Breast epithelium (tissue), 4 donors: ENCODE results near the gene BBS4. TPM values are rescaled to one million over a fixed set of nuclear protein-coding genes. Genes with fewer than 3 reads are reported as not detected.

ENCODE experiments used
- DNase-seq, 2 donors: peaks; one replicate each; pipeline ENCODE4 v3.0.0-alpha.2; 2019; ENCODE audit warnings: low spot score in 2 of 2
- H3K27ac ChIP-seq, 2 donors: fragments of 200-600 bp; sonication (generic) in 1 of 2; one replicate each; pipeline ENCODE4 v1.5.1; 2016 to 2019; ENCODE audit warnings: mild to moderate bottlenecking in 1 of 2
- H3K27me3 ChIP-seq, 2 donors: fragments of 200-600 bp; sonication (generic) in 1 of 2; one replicate each; pipeline versions ENCODE4 v1.5.1 to v1.6.0; 2017 to 2019; ENCODE audit warnings: control low read depth in 1 of 2, mild to moderate bottlenecking in 1 of 2
- H3K36me3 ChIP-seq: fragments of 200-600 bp; one replicate; pipeline ENCODE4 v1.5.1; 2019
- H3K4me1 ChIP-seq, 2 donors: fragments of 200-600 bp; sonication (generic); one replicate each; pipeline ENCODE4 v1.5.1; 2016 to 2019; ENCODE audit warnings: control low read depth in 1 of 2
- H3K4me3 ChIP-seq, 3 donors: fragments of 200-600 bp; sonication (generic); 1 replicate in 2 of 3; 2 replicates in 1 of 3; pipeline ENCODE4 v1.5.1; 2016 to 2019; ENCODE audit warnings: mild to moderate bottlenecking in 3 of 3, moderate library complexity in 2 of 3
- H3K9me3 ChIP-seq, 2 donors: fragments of 200-600 bp; sonication (generic) in 1 of 2; one replicate each; pipeline ENCODE4 v1.5.1; 2016 to 2019; ENCODE audit warnings: control low read depth in 1 of 2
- CTCF ChIP-seq, 3 donors: fragments of 450-650 bp; IDR thresholded peaks; one replicate each; pipeline ENCODE4 v1.5.1; 2016 to 2017; ENCODE audit warnings: antibody characterized with exemption in 3 of 3, mild to moderate bottlenecking in 3 of 3, moderate library complexity in 3 of 3
- POLR2A ChIP-seq: fragments of 450-650 bp; IDR thresholded peaks from one replicate; pipeline ENCODE4 v1.6.1; 2016; ENCODE audit warnings: antibody characterized with exemption, mild to moderate bottlenecking, moderate library complexity
- POLR2AphosphoS5 ChIP-seq, 3 donors: sonication (generic); formaldehyde crosslinking; IDR thresholded peaks; one replicate each; pipeline ENCODE4 v1.6.1; 2017; ENCODE audit warnings: antibody characterized with exemption in 3 of 3
- intact Hi-C: fragments of 100-400 bp; cut with DNase I; formaldehyde crosslinking; loops from one replicate; pipeline ENCODE4 v1.15.1; 2023; ENCODE audit warnings: low total_unique reads
- total RNA-seq, 3 donors: library from RNA; depleted of rRNA; stranded (reverse); fragments of >200 nt; gene quantifications; one replicate each; pipeline ENCODE4 v1.1.0, GENCODE V29; 2016

Gene BBS4
- total RNA-seq, 3 donors from 2014 or later, result 18.9 to 74.9 (median 51.1) TPM

GRCh38 chr15:72766025-72766424, 80.0 kb downstream of the BBS4 start:
- Histone ChIP-seq H3K36me3 (peaks cover 9% of the 10 kb centered on the region), H3K27me3 (no peaks in the 10 kb centered on the region), H3K4me3 (no peak overlapping the region), H3K4me1 (no peaks in the 10 kb centered on the region), H3K27ac (no peak overlapping the region), H3K9me3 (peaks cover 0 to 9% of the 10 kb centered on the region in 2 donors)
- TF ChIP-seq CTCF (IDR thresholded peaks at IDR 0.05) (no peak), POLR2A (no peak), POLR2AphosphoS5 (IDR thresholded peaks at IDR 0.05) (no peak)
- intact Hi-C loops, result no loop called here
- DNase-seq, result no peak

DNA sequence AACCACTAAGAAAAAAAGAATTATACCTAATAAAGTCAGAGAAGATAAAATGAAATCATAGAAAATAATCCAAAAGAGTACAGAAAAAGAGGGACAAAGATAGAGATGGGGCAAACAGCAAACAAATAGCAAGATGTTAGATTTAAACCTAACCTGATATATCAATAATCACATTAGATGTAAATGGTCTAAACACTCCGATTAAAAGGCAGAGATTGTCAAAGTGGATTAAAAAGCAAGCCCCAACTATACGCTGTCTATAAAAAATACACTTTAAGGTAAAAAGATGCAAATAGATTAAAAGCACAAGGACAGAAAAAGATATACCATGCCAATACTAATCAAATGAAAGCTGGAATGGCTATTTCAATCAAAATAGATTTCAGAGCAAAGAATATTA, 80.8 kb downstream of the BBS4 start:
- peaks cover 9% of the 10 kb centered on the region for H3K36me3 ChIP-seq
- intact Hi-C loops, result no loop called here
- no peak overlapping the region for H3K4me3 ChIP-seq
- no peaks in the 10 kb centered on the region for H3K4me1 ChIP-seq
- no peak overlapping the region for H3K27ac ChIP-seq
- H3K9me3 ChIP-seq, result peaks cover 0 to 9% of the 10 kb centered on the region in 2 donors
- no peak for DNase-seq
- H3K27me3 ChIP-seq, result no peaks in the 10 kb centered on the region
- no peak for TF ChIP-seq POLR2AphosphoS5 (IDR thresholded peaks at IDR 0.05)
- TF ChIP-seq POLR2A, result no peak
- TF ChIP-seq CTCF (IDR thresholded peaks at IDR 0.05), result no peak

GRCh38 chr15:72770673-72771328, 84.8 kb downstream of the BBS4 start:
- intact Hi-C loops, result no loop called here
- Histone ChIP-seq H3K9me3 (peaks cover 0 to 9% of the 10 kb centered on the region in 2 donors), H3K4me3 (no peak overlapping the region), H3K36me3 (peaks cover 9% of the 10 kb centered on the region), H3K27me3 (no peaks in the 10 kb centered on the region), H3K4me1 (no peaks in the 10 kb centered on the region), H3K27ac (no peak overlapping the region)
- no peak for TF ChIP-seq CTCF (IDR thresholded peaks at IDR 0.05)
- TF ChIP-seq POLR2AphosphoS5 (IDR thresholded peaks at IDR 0.05), result no peak
- TF ChIP-seq POLR2A, result no peak
- no peak for DNase-seq

GRCh38 chr15:72771329-72771725, 85.3 kb downstream of the BBS4 start:
- peaks cover 9% of the 10 kb centered on the region for H3K36me3 ChIP-seq
- no peak overlapping the region for H3K4me3 ChIP-seq
- no peak overlapping the region for H3K27ac ChIP-seq
- intact Hi-C loops, result no loop called here
- no peak for DNase-seq
- H3K4me1 ChIP-seq, result no peaks in the 10 kb centered on the region
- peaks cover 0 to 9% of the 10 kb centered on the region in 2 donors for H3K9me3 ChIP-seq
- H3K27me3 ChIP-seq, result no peaks in the 10 kb centered on the region
- TF ChIP-seq POLR2A, result no peak
- no peak for TF ChIP-seq CTCF (IDR thresholded peaks at IDR 0.05)
- TF ChIP-seq POLR2AphosphoS5 (IDR thresholded peaks at IDR 0.05), result no peak

DNA sequence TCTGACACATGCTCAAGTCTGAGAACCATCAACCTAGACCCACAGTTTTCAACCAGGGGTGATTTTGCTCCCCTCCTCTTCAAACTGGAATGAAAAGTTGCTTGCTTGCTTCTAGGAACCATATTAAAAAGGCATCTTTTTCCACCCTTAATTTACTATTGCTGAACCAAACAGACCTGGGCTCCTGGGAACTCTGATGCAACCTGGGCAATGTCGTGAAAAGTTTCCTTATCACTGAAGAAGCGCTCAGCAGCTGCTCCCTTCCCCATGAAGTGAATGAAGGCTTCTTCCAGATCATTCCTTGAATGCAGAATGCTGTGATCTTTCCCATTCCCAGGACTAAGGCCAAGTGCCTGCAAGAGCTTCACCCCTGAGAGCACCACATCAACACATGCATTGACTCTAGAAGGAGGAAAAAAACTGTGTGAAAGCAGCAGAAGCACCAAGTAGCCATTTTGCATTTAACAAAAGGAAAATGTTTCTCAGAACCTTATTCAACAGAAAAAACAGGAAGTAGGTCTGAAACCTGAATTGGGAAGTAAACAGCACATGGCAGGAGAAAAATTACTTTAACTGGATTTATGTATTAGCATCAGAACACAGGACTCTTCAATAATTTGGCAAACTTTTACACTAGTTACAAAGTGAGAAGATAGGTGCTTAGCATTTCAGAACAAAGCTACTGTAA, 88.8 kb downstream of the BBS4 start:
- Histone ChIP-seq H3K27ac (no peak overlapping the region), H3K4me3 (no peak overlapping the region), H3K9me3 (no peaks in the 10 kb centered on the region), H3K27me3 (no peaks in the 10 kb centered on the region), H3K4me1 (no peaks in the 10 kb centered on the region), H3K36me3 (no peaks in the 10 kb centered on the region)
- no peak for DNase-seq
- no peak for TF ChIP-seq POLR2A
- no peak for TF ChIP-seq POLR2AphosphoS5 (IDR thresholded peaks at IDR 0.05)
- TF ChIP-seq CTCF (IDR thresholded peaks at IDR 0.05), result no peak
- intact Hi-C loops, result no loop called here
